IMR-90 (cell line): ENCODE results near the gene TYW5. TPM values are rescaled to one million over a fixed set of nuclear protein-coding genes. Genes with fewer than 3 reads are reported as not detected.

Experiments used
- ATAC-seq: fragments of 200-7000 bp; cut with Tn5 transposase; 2 replicates; pipeline ENCODE4 v1.9.1; 2020; ENCODE audit warnings: low read depth, mild to moderate bottlenecking, moderate library complexity
- BruUV-seq: library from RNA; stranded (reverse); fragments of 400-500 nt; replicated peaks from 2 replicates; lab custom pipeline; 2021; lab: Mats Ljungman, UMichigan
- CTCF ChIA-PET: fragments of 300-600 bp; formaldehyde crosslinking; extraction: SDS; loops from one replicate; lab custom pipeline; 2021; ENCODE audit warnings: antibody characterized with exemption; lab: Yijun Ruan, JAX
- POLR2A ChIA-PET: fragments of 300-600 bp; sonication (Branson Sonifier 250); formaldehyde crosslinking; loops from one replicate; lab custom pipeline; 2022; ENCODE audit warnings: antibody characterized with exemption; ENCODE audit not compliant: unreplicated experiment; lab: Charles Lee
- DNase-seq: peaks from one replicate; pipeline ENCODE4 v3.0.0; 2013
- H2AFZ ChIP-seq: replicated peaks from 2 replicates; pipeline ENCODE3; 2013; ENCODE audit warnings: low read length, mild to moderate bottlenecking; ENCODE audit not compliant: poor library complexity
- H2AK5ac ChIP-seq: 2 replicates; pipeline ENCODE4 v1.6.1; 2013; ENCODE audit warnings: low read depth, low read length, inconsistent platforms
- H2AK9ac ChIP-seq: replicated peaks from 2 replicates; pipeline ENCODE3; 2013; ENCODE audit warnings: mild to moderate bottlenecking, low read depth, low read length, moderate library complexity; ENCODE audit not compliant: poor library complexity
- H2BK120ac ChIP-seq: 2 replicates; pipeline ENCODE4 v1.6.1; 2013; ENCODE audit warnings: low read depth, low read length, inconsistent platforms
- H2BK15ac ChIP-seq: 3 replicates; pipeline ENCODE4 v1.6.1; 2013; ENCODE audit warnings: low read depth, low read length, inconsistent platforms
- H2BK20ac ChIP-seq: 2 replicates; pipeline ENCODE4 v1.6.1; 2013; ENCODE audit warnings: low read depth, mild to moderate bottlenecking, inconsistent platforms, low read length, moderate library complexity
- H2BK5ac ChIP-seq: 2 replicates; pipeline ENCODE4 v1.6.1; 2013; ENCODE audit warnings: mild to moderate bottlenecking, low read depth, low read length, inconsistent platforms; ENCODE audit not compliant: poor library complexity, severe bottlenecking
- H3K14ac ChIP-seq: replicated peaks from 2 replicates; pipeline ENCODE4 v1.6.1; 2013; ENCODE audit warnings: low read depth, low read length, inconsistent platforms
- H3K18ac ChIP-seq: 2 replicates; pipeline ENCODE4 v1.6.1; 2013; ENCODE audit warnings: low read depth, low read length, control low read depth
- H3K23ac ChIP-seq: 2 replicates; pipeline ENCODE4 v1.6.1; 2013; ENCODE audit warnings: low read depth, low read length, inconsistent platforms
- H3K27ac ChIP-seq: 2 replicates; pipeline ENCODE4 v1.5.1; 2013; ENCODE audit warnings: mild to moderate bottlenecking, control low read depth, low read length; ENCODE audit not compliant: insufficient read depth
- H3K27me3 ChIP-seq: 2 replicates; pipeline ENCODE4 v1.6.1; 2013; ENCODE audit warnings: low read length; ENCODE audit not compliant: control insufficient read depth, insufficient read depth
- H3K36me3 ChIP-seq: 2 replicates; pipeline ENCODE4 v1.6.1; 2013; ENCODE audit warnings: low read length, mixed read lengths; ENCODE audit not compliant: control insufficient read depth, insufficient read depth
- H3K4ac ChIP-seq: 2 replicates; pipeline ENCODE4 v1.6.1; 2013; ENCODE audit warnings: low read depth, low read length, inconsistent platforms
- H3K4me1 ChIP-seq: 2 replicates; pipeline ENCODE4 v1.6.1; 2013; ENCODE audit warnings: low read length, mixed read lengths; ENCODE audit not compliant: control insufficient read depth, insufficient read depth
- H3K4me2 ChIP-seq: 2 replicates; pipeline ENCODE4 v1.6.1; 2013; ENCODE audit warnings: low read depth, mild to moderate bottlenecking, control low read depth, low read length, moderate library complexity
- H3K4me3 ChIP-seq: 2 replicates; pipeline ENCODE4 v1.5.1; 2013; ENCODE audit warnings: low read depth, mild to moderate bottlenecking, control low read depth, low read length, moderate library complexity; ENCODE audit not compliant: insufficient read depth
- H3K56ac ChIP-seq: 2 replicates; pipeline ENCODE4 v1.6.1; 2013; ENCODE audit warnings: low read length, inconsistent platforms; ENCODE audit not compliant: insufficient read depth; ENCODE audit errors: extremely low read depth
- H3K79me1 ChIP-seq, 2 experiments: 2 replicates each; pipeline ENCODE4 v1.6.1; 2013; ENCODE audit warnings: low read length in 2 of 2, inconsistent platforms in 1 of 2, low read depth in 1 of 2
- H3K9ac ChIP-seq: 2 replicates; pipeline ENCODE4 v1.6.1; 2013; ENCODE audit warnings: low read depth, low read length, control low read depth
- H3K9me1 ChIP-seq: 2 replicates; pipeline ENCODE4 v1.6.1; 2013; ENCODE audit warnings: low read length, inconsistent platforms; ENCODE audit not compliant: insufficient read depth
- H3K9me3 ChIP-seq: 2 replicates; pipeline ENCODE4 v1.6.1; 2013; ENCODE audit warnings: low read length; ENCODE audit not compliant: control insufficient read depth, insufficient read depth
- H4K20me1 ChIP-seq: 2 replicates; pipeline ENCODE4 v1.6.1; 2013; ENCODE audit warnings: low read length, inconsistent platforms; ENCODE audit not compliant: insufficient read depth
- H4K5ac ChIP-seq: 2 replicates; pipeline ENCODE4 v1.6.1; 2013; ENCODE audit warnings: mild to moderate bottlenecking, low read depth, low read length, control low read depth
- H4K8ac ChIP-seq, 2 experiments: 2 replicates each; pipeline ENCODE4 v1.6.1; 2013; ENCODE audit warnings: low read depth in 2 of 2, low read length in 2 of 2, control low read depth in 1 of 2, inconsistent platforms in 1 of 2
- H4K91ac ChIP-seq: 2 replicates; pipeline ENCODE4 v1.6.1; 2013; ENCODE audit warnings: low read depth, low read length, inconsistent platforms; ENCODE audit not compliant: insufficient read depth
- BHLHE40 ChIP-seq: fragments of 150-350 bp; IDR thresholded peaks from 2 replicates; pipeline ENCODE4 v1.6.1; 2016; ENCODE audit warnings: mild to moderate bottlenecking, low read depth, low read length
- CHD1 ChIP-seq: IDR thresholded peaks from 2 replicates; pipeline ENCODE4 v1.6.1; 2012; ENCODE audit warnings: low read depth, low read length, improper control_type of control experiment
- FOS ChIP-seq: fragments of 150-350 bp; IDR thresholded peaks from 2 replicates; pipeline ENCODE4 v1.6.1; 2016; ENCODE audit warnings: low read depth, low read length
- MAFK ChIP-seq: IDR thresholded peaks from 2 replicates; pipeline ENCODE4 v1.6.1; 2012; ENCODE audit warnings: low read depth, low read length, improper control_type of control experiment
- MAZ ChIP-seq: IDR thresholded peaks from 2 replicates; pipeline ENCODE4 v1.6.1; 2012; ENCODE audit warnings: low read depth, mild to moderate bottlenecking, low read length, improper control_type of control experiment, moderate library complexity, borderline replicate concordance
- MXI1 ChIP-seq: IDR thresholded peaks from 2 replicates; pipeline ENCODE4 v1.6.1; 2012; ENCODE audit warnings: low read depth, mild to moderate bottlenecking, low read length, moderate library complexity, borderline replicate concordance
- POLR2A ChIP-seq: IDR thresholded peaks from 2 replicates; pipeline ENCODE4 v1.6.1; 2012; ENCODE audit warnings: mild to moderate bottlenecking, low read depth, low read length
- RCOR1 ChIP-seq: IDR thresholded peaks from 2 replicates; pipeline ENCODE4 v1.6.1; 2012; ENCODE audit warnings: mild to moderate bottlenecking, low read length, improper control_type of control experiment; ENCODE audit not compliant: insufficient replicate concordance
- RFX5 ChIP-seq: IDR thresholded peaks from 2 replicates; pipeline ENCODE4 v1.8.0; 2012; ENCODE audit warnings: low read depth, mild to moderate bottlenecking, low read length, moderate library complexity
- SMC3 ChIP-seq: fragments of 150-350 bp; IDR thresholded peaks from 2 replicates; pipeline ENCODE4 v1.6.1; 2016; ENCODE audit warnings: low read depth, mild to moderate bottlenecking, antibody characterized with exemption, low read length, moderate library complexity
- WGBS, 2 experiments: methylation state at CpG; one replicate each; pipeline versions ENCODE4 v1.1.5 to v1.1.7; 2013; ENCODE audit warnings: missing lambda C conversion rate in 2 of 2; ENCODE audit not compliant: insufficient read length in 1 of 2; ENCODE audit errors: extremely low coverage in 2 of 2; 5-methylcytosine and 5-hydroxymethylcytosine counted together
- dilution Hi-C: fragments of 300-500 bp; cut with HindIII; formaldehyde crosslinking; loops from one replicate; pipeline ENCODE4 v1.14.3; 2018; ENCODE audit warnings: low sequenced_read_pairs; ENCODE audit not compliant: unreplicated experiment
- in situ Hi-C: fragments of 300-500 bp; cut with MboI; formaldehyde crosslinking; loops from 3 replicates; pipeline ENCODE4 v1.14.3; 2019; ENCODE audit warnings: low sequenced_read_pairs, inconsistent platforms, mixed read lengths
- intact Hi-C: fragments of 100-400 bp; cut with micrococcal nuclease; formaldehyde crosslinking; loops from 2 replicates; pipeline ENCODE4 v1.10.0; 2022
- polyA plus RNA-seq, 3 experiments: library from polyadenylated mRNA; depleted of rRNA; stranded (reverse); fragments of >200 nt; gene quantifications; 2 replicates each; pipeline ENCODE4 v1.2.3, GENCODE V29; 2012; ENCODE audit warnings: low replicate concordance in 1 of 3
- total RNA-seq: library from RNA; depleted of rRNA; stranded (reverse); fragments of >200 nt; gene quantifications from 2 replicates; pipeline ENCODE4 v1.2.3, GENCODE V29; 2012
- TF ChIP-seq, protein P1 (sequence below): fragments of 150-350 bp; IDR thresholded peaks from 2 replicates; pipeline ENCODE4 v1.6.1; 2016; ENCODE audit warnings: low read depth, mild to moderate bottlenecking, low read length, moderate library complexity, borderline replicate concordance

Gene TYW5
- total and polyA plus RNA-seq, 2 of the 4 experiments (the other 2 are of a cell fraction), result 3.8 to 4.0 TPM

- TF ChIP-seq RCOR1 (no peak), CHD1 (no peak), POLR2A (no peak), MAZ (no peak), MAFK (no peak), BHLHE40 (no peak), FOS (no peak), RFX5 (no peak), SMC3 (no peak), MXI1 (no peak)
- TF ChIP-seq, protein P1, sequence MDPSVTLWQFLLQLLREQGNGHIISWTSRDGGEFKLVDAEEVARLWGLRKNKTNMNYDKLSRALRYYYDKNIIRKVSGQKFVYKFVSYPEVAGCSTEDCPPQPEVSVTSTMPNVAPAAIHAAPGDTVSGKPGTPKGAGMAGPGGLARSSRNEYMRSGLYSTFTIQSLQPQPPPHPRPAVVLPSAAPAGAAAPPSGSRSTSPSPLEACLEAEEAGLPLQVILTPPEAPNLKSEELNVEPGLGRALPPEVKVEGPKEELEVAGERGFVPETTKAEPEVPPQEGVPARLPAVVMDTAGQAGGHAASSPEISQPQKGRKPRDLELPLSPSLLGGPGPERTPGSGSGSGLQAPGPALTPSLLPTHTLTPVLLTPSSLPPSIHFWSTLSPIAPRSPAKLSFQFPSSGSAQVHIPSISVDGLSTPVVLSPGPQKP, result no peak
- H2BK15ac ChIP-seq, result no peak overlapping the region
- no peak overlapping the region for H3K4me3 ChIP-seq
- no peaks in the 10 kb centered on the region for H3K79me1 ChIP-seq
- H3K14ac ChIP-seq, result no peak overlapping the region
- no peak overlapping the region for H3K18ac ChIP-seq
- H3K27me3 ChIP-seq, result no peaks in the 10 kb centered on the region
- no peak for ATAC-seq
- H3K4me2 ChIP-seq, result no peak overlapping the region
- no TSS peak for BruUV-seq
- peaks cover 2% of the 10 kb centered on the region; the same call in 1 of the 2 replicates for H3K4me1 ChIP-seq
- H3K4ac ChIP-seq, result no peak overlapping the region
- no peak overlapping the region for H2AFZ ChIP-seq
- H3K56ac ChIP-seq, result no peak overlapping the region
- H2AK9ac ChIP-seq, result no peak overlapping the region
- no peak overlapping the region for H3K23ac ChIP-seq
- no peak overlapping the region for H4K91ac ChIP-seq
- H3K9ac ChIP-seq, result no peak overlapping the region
- POLR2A ChIA-PET, result no interaction called here
- DNase-seq, result no peak
- H2BK20ac ChIP-seq, result no peak overlapping the region
- no peak overlapping the region for H2BK120ac ChIP-seq
- H4K8ac ChIP-seq, result no peak overlapping the region
- no peaks in the 10 kb centered on the region for H3K9me3 ChIP-seq
- no peaks in the 10 kb centered on the region for H3K36me3 ChIP-seq
- no peak overlapping the region for H3K27ac ChIP-seq
- CTCF ChIA-PET, result no interaction called here
- dilution Hi-C loops (no loop called here), intact Hi-C loops (no loop called here), in situ Hi-C loops (no loop called here)
- no peak overlapping the region for H2AK5ac ChIP-seq
- H4K20me1 ChIP-seq, result no peaks in the 10 kb centered on the region
- no peaks in the 10 kb centered on the region for H3K9me1 ChIP-seq
- H4K5ac ChIP-seq, result no peak overlapping the region
- no peak overlapping the region for H2BK5ac ChIP-seq
- WGBS, 2 experiments, result 100% methylated on average over 1 of the region's 3 CpGs; no CpG with 5 or more reads in 1 of the 2 experiments
Measured at GRCh38 chr2:199997296-199997695, 42.0 kb upstream of the TYW5 start.
